DND-41 (cell line): ENCODE results near the gene PSMD2.

Experiments
- CTCF ChIP-seq: IDR thresholded peaks from 2 replicates; pipeline ENCODE4 v1.5.1; 2012; ENCODE audit warnings: borderline replicate concordance, low read length, moderate library complexity, mild to moderate bottlenecking; ENCODE audit not compliant: poor library complexity, severe bottlenecking; ENCODE audit errors: extremely low read depth
- EZH2 ChIP-seq: IDR thresholded peaks from 3 replicates; pipeline ENCODE4 v1.6.1; 2012; ENCODE audit warnings: borderline replicate concordance, low read depth, mild to moderate bottlenecking, moderate library complexity, low read length, inconsistent platforms; ENCODE audit not compliant: severe bottlenecking

DNA sequence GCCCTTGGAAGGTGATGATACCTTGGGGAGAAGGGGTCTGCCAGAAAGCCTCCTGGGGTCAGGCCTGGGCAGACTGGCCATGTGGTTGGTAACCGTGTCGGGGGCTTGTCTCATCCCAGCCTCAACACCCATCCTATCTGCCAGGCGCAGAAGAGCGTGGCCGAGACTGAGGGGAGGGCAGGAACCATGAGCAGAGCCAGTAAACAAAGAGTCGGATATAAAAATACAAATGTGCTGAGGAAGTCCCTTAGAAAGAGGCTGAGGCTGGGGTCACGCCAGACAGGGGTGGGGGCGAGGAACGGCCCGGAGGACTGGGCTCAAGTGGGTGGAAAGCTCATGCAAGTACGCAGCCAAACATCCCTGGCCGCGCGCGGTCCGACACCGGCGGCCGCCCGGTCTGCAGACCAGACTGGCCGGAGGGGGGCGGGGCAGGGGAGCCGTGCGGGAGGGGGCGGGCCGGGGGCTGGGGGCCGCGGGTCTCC is 39.6 kb upstream of the PSMD2 start:
- no peak for TF ChIP-seq CTCF
- TF ChIP-seq EZH2, result no peak
